C4-2B (cell line): ENCODE results near the gene HTT.
"Not testable (repeated sequence)": the region's sequence is repeated elsewhere in the genome, so short reads cannot be mapped to it uniquely, and the experiment has no call there.

Experiments
- H3K27ac ChIP-seq: fragments of 450-650 bp; 2 replicates; pipeline ENCODE4 v1.5.1; 2017
- ZFX ChIP-seq: fragments of 450-650 bp; IDR thresholded peaks from 2 replicates; pipeline ENCODE4 v1.6.1; 2017
- TF ChIP-seq, protein P1 (sequence below): fragments of 450-650 bp; conservative IDR thresholded peaks from 2 replicates; pipeline ENCODE4 v1.5.1; 2017; ENCODE audit warnings: mild to moderate bottlenecking

The HTT gene

DNA sequence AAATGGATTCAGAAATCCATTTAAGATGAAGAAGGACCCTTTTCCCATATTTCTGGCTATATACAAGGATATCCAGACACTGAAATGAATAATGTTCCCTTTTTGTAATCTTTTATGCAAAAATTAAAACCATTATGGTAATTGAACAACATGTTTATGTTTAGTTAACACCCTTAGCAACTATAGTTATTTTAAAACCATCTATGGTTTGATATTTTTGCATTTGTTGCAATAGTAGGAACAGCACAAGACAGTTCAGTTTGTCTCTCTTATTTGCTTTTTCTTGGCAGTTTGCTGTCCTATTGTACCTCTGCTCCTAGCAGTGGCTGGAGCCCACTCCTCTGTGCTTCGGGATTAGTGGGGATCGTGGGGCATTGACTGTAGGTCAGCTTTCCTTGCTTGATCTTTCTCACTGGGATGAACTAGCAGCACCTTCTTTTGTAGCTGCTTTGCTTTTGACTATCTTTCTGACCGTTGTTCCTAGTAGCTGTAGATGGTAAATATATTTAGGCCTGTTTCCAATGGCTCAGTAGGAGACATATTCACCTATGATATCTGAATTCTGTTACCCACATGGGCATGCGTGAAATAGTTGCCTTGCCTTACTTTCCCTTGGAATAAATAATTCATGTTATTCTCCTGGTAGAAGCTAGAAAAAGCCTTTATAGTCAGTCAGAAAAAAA, 12.8 kb downstream of the HTT start:
- TF ChIP-seq, protein P1, sequence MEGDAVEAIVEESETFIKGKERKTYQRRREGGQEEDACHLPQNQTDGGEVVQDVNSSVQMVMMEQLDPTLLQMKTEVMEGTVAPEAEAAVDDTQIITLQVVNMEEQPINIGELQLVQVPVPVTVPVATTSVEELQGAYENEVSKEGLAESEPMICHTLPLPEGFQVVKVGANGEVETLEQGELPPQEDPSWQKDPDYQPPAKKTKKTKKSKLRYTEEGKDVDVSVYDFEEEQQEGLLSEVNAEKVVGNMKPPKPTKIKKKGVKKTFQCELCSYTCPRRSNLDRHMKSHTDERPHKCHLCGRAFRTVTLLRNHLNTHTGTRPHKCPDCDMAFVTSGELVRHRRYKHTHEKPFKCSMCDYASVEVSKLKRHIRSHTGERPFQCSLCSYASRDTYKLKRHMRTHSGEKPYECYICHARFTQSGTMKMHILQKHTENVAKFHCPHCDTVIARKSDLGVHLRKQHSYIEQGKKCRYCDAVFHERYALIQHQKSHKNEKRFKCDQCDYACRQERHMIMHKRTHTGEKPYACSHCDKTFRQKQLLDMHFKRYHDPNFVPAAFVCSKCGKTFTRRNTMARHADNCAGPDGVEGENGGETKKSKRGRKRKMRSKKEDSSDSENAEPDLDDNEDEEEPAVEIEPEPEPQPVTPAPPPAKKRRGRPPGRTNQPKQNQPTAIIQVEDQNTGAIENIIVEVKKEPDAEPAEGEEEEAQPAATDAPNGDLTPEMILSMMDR = no peak
- TF ChIP-seq ZFX = no peak

GRCh38 chr4:3091464-3091863, 17.0 kb downstream of the HTT start:
- TF ChIP-seq, protein P1 = no peak
- no peak for TF ChIP-seq ZFX
- H3K27ac ChIP-seq = no peak overlapping the region

More for the DNA sequence above, 12.8 kb downstream of the HTT start:
- no peak overlapping the region for H3K27ac ChIP-seq

DNA sequence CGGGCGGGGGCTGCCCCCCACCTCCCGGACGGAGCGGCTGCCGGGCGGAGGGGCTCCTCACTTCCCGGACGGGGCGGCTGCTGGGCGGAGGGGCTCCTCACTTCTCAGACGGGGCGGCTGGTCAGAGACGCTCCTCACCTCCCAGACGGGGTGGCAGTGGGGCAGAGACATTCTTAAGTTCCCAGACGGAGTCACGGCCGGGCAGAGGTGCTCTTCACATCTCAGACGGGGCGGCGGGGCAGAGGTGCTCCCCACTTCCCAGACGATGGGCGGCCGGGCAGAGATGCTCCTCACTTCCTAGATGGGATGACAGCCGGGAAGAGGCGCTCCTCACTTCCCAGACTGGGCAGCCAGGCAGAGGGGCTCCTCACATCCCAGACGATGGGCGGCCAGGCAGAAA, 20.2 kb downstream of the HTT start:
- H3K27ac ChIP-seq = not testable (repeated sequence)

- H3K27ac ChIP-seq = no peak overlapping the region
- TF ChIP-seq, protein P1 = no peak
- TF ChIP-seq ZFX = no peak
Measured at GRCh38 chr4:3096202-3096601, 21.7 kb downstream of the HTT start.

DNA sequence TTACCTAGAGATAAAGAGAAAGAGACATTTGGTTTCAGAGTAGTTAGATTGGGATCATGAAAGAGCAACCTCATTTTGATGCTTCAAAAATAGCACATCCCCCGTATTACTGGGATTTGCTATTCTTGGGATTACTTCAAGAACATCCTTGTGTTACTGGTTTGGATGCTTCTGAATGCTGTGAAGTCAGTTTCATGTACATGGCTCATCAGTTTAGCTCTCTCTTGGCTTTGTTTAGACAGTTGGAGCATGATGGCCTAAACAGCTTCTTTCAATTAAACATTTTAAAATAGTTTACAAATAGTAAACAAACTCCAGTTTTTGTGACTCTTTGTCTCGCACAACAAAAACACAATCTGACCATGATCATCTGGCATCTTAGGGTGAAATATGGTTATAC, 23.9 kb downstream of the HTT start:
- H3K27ac ChIP-seq = no peak overlapping the region
- TF ChIP-seq, protein P1 = no peak
- TF ChIP-seq ZFX = no peak

GRCh38 chr4:3106339-3107186, 32.1 kb downstream of the HTT start:
- no peak overlapping the region for H3K27ac ChIP-seq
- TF ChIP-seq, protein P1 = peak; percentile 97
- TF ChIP-seq ZFX = no peak

DNA sequence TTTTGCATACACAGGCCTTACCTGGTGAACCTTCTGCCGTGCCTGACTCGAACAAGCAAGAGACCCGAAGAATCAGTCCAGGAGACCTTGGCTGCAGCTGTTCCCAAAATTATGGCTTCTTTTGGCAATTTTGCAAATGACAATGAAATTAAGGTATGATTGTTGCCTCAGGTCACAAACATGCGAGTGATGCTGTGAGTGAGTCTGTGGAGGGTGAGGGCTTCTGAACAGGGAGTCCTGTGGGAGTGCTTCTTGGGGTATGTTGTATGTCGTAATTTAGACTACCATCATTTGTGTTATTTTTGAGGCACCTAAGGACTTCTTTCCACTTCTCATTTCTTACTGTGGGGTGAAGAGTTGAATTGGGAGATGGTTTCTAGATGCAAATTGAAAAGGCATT, 32.8 kb downstream of the HTT start:
- TF ChIP-seq, protein P1 = no peak
- no peak for TF ChIP-seq ZFX
- no peak overlapping the region for H3K27ac ChIP-seq
